ENCODE results near the gene NLRP1. TPM values are rescaled to one million over a fixed set of nuclear protein-coding genes. Genes with fewer than 3 reads are reported as not detected.

NLRP1 gene
- total and polyA plus RNA-seq, 10 of the 15 experiments (the other 5 are each of a cell fraction or from before 2014, with no cell fraction given) = 2.8 to 21.8 (median 11.9) TPM

DNA sequence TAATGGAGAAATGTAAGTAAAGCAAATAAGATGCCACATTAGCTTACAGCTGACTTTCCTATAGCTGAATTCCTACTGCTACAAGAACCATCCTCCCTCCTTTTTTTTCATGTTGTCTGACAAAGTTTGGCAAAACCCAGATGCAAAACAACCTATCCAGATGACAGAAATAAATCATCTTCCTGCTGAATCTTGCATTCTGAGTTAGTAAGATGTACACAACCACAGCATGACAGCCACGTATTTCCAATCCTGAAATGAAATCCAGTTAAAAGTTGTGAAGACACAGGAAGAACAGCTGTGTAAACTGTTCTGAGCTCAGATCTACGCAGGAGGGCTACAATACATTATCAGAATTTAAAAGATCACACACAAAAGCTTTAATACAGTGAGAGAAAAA, 110.4 kb downstream of the NLRP1 start:
- in situ Hi-C loops (cut with MboI) = no loop called here
- H3K36me3 ChIP-seq (ENCODE audit: control insufficient read depth in 2 of 2, insufficient read depth in 2 of 2, low read length in 1 of 2) = peaks cover 3 to 26% of the 10 kb centered on the region in 2 experiments

More for the DNA sequence above, 110.4 kb downstream of the NLRP1 start:
- Histone ChIP-seq H3K9me3 (replicated peaks; ENCODE audit: control insufficient read depth, insufficient read depth, low read length) (no peaks in the 10 kb centered on the region), H3K4me2 (ENCODE audit: control insufficient read depth, insufficient read depth) (no peak overlapping the region), H3K79me2 (ENCODE audit: control insufficient read depth, insufficient read depth, low read length) (peaks cover 2% of the 10 kb centered on the region), H3K27me3 (replicated peaks in 1 of 2; ENCODE audit: control insufficient read depth in 2 of 2, insufficient read depth in 2 of 2, low read length in 1 of 2) (no peaks in the 10 kb centered on the region), H3K27ac (ENCODE audit: control insufficient read depth, insufficient read depth) (no peak overlapping the region), H3K4me3 (no peak overlapping the region), H3K9ac (ENCODE audit: control insufficient read depth, insufficient read depth, low read length) (no peak overlapping the region), H3K4me1 (ENCODE audit: control insufficient read depth, insufficient read depth, low read length) (no peaks in the 10 kb centered on the region), H2AFZ (ENCODE audit: control insufficient read depth, low read depth, low read length) (no peak overlapping the region), H4K20me1 (ENCODE audit: control insufficient read depth, insufficient read depth) (0 out of 2 replicates have a peak, but pooled peaks cover 2% of the 10 kb centered on the region)
- FAIRE-seq (no peak), ATAC-seq (no peak), DNase-seq (ENCODE audit: low read depth, low spot score) (no peak)
- ChIA-PET POLR2A (interaction anchor here (1.3 kb wide), 1 partner anchor 11 kb away, joined by 4 read pairs; no protein-coding TSS in a partner anchor), SMC1A (ENCODE audit: uncharacterized antibody, unreplicated experiment) (no interaction called here), CTCF (no interaction called here), RAD21 (ENCODE audit: unreplicated experiment) (no interaction called here)
- no TSS peak for BruUV-seq (replicated peaks)
- TF ChIP-seq ZNF274 (IDR thresholded peaks at IDR 0.05; ENCODE audit: insufficient read depth, insufficient read length) = no peak
- no peak for TF ChIP-seq SMAD5 (IDR thresholded peaks at IDR 0.05; ENCODE audit: low read depth)
- no peak for TF ChIP-seq ZBED1 (IDR thresholded peaks at IDR 0.05; ENCODE audit: borderline replicate concordance)
- TF ChIP-seq STAT1 (conservative IDR thresholded peaks at IDR 0.05) = no peak
- no peak for TF ChIP-seq PAX5 (IDR thresholded peaks at IDR 0.05; ENCODE audit: borderline replicate concordance, low read depth, low read length)
- no peak for TF ChIP-seq ASH2L (IDR thresholded peaks at IDR 0.05; ENCODE audit: borderline replicate concordance, low read depth)
- no peak for TF ChIP-seq ZSCAN29 (IDR thresholded peaks at IDR 0.05)
- TF ChIP-seq NR2F1 (conservative IDR thresholded peaks at IDR 0.05) = no peak
- TF ChIP-seq, protein P1, sequence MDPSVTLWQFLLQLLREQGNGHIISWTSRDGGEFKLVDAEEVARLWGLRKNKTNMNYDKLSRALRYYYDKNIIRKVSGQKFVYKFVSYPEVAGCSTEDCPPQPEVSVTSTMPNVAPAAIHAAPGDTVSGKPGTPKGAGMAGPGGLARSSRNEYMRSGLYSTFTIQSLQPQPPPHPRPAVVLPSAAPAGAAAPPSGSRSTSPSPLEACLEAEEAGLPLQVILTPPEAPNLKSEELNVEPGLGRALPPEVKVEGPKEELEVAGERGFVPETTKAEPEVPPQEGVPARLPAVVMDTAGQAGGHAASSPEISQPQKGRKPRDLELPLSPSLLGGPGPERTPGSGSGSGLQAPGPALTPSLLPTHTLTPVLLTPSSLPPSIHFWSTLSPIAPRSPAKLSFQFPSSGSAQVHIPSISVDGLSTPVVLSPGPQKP (IDR thresholded peaks at IDR 0.05; ENCODE audit: low read depth, low read length) = no peak
- no peak for TF ChIP-seq MTA3 (IDR thresholded peaks at IDR 0.05; ENCODE audit: borderline replicate concordance, low read length)
- no peak for TF ChIP-seq ZNF687 (IDR thresholded peaks at IDR 0.05)
- TF ChIP-seq NR2C2 (IDR thresholded peaks at IDR 0.05; ENCODE audit: borderline replicate concordance, control insufficient read depth, insufficient read length, low read depth) = no peak
- TF ChIP-seq, protein P2, sequence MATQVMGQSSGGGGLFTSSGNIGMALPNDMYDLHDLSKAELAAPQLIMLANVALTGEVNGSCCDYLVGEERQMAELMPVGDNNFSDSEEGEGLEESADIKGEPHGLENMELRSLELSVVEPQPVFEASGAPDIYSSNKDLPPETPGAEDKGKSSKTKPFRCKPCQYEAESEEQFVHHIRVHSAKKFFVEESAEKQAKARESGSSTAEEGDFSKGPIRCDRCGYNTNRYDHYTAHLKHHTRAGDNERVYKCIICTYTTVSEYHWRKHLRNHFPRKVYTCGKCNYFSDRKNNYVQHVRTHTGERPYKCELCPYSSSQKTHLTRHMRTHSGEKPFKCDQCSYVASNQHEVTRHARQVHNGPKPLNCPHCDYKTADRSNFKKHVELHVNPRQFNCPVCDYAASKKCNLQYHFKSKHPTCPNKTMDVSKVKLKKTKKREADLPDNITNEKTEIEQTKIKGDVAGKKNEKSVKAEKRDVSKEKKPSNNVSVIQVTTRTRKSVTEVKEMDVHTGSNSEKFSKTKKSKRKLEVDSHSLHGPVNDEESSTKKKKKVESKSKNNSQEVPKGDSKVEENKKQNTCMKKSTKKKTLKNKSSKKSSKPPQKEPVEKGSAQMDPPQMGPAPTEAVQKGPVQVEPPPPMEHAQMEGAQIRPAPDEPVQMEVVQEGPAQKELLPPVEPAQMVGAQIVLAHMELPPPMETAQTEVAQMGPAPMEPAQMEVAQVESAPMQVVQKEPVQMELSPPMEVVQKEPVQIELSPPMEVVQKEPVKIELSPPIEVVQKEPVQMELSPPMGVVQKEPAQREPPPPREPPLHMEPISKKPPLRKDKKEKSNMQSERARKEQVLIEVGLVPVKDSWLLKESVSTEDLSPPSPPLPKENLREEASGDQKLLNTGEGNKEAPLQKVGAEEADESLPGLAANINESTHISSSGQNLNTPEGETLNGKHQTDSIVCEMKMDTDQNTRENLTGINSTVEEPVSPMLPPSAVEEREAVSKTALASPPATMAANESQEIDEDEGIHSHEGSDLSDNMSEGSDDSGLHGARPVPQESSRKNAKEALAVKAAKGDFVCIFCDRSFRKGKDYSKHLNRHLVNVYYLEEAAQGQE (IDR thresholded peaks at IDR 0.05; ENCODE audit: low read depth, low read length) = no peak
- TF ChIP-seq RB1 (IDR thresholded peaks at IDR 0.05; ENCODE audit: borderline replicate concordance) = no peak
- no peak for TF ChIP-seq TCF7 (IDR thresholded peaks at IDR 0.05; ENCODE audit: borderline replicate concordance)
- no peak for TF ChIP-seq SREBF1 (IDR thresholded peaks at IDR 0.05; ENCODE audit: low read length)
- 98% methylated on average over 2 of the region's 2 CpGs for WGBS (ENCODE audit: insufficient coverage, insufficient replicate concordance, low lambda C conversion rate, missing lambda C conversion rate)
- intact Hi-C loops (cut with micrococcal nuclease; ENCODE audit: unreplicated experiment) = no loop called here
